Endodermal cell (in vitro differentiated cells): Measurements from ENCODE around the gene FAAH. TPM values are rescaled to one million over a fixed set of nuclear protein-coding genes. Genes with fewer than 3 reads are reported as not detected.

Experiments
- DNase-seq: peaks from one replicate; pipeline ENCODE4 v3.0.0-alpha.2; 2017
- H3K27ac ChIP-seq: 2 replicates; pipeline ENCODE4 v1.5.1; 2013; ENCODE audit warnings: mild to moderate bottlenecking, low read depth, low read length, moderate library complexity
- H3K27me3 ChIP-seq: 2 replicates; pipeline ENCODE4 v1.6.1; 2013; ENCODE audit warnings: mild to moderate bottlenecking, low read length, moderate library complexity; ENCODE audit not compliant: insufficient read depth, control insufficient read depth, poor library complexity, severe bottlenecking
- H3K36me3 ChIP-seq: 2 replicates; pipeline ENCODE4 v1.7.0; 2013; ENCODE audit warnings: mild to moderate bottlenecking, low read length, moderate library complexity; ENCODE audit not compliant: control insufficient read depth, insufficient read depth
- H3K4me1 ChIP-seq: one replicate; pipeline ENCODE4 v1.7.0; 2013; ENCODE audit warnings: low read length; ENCODE audit not compliant: control insufficient read depth, insufficient read depth
- H3K4me3 ChIP-seq: 2 replicates; pipeline ENCODE4 v1.5.1; 2013; ENCODE audit warnings: mild to moderate bottlenecking, low read length, moderate library complexity
- H3K9ac ChIP-seq: 2 replicates; pipeline ENCODE4 v1.6.1; 2013; ENCODE audit warnings: mild to moderate bottlenecking, low read length, moderate library complexity; ENCODE audit not compliant: poor library complexity, severe bottlenecking; ENCODE audit errors: extremely low read depth
- H3K9me3 ChIP-seq: 2 replicates; pipeline ENCODE4 v1.6.1; 2013; ENCODE audit warnings: mild to moderate bottlenecking, low read length, moderate library complexity; ENCODE audit not compliant: control insufficient read depth
- H3K27ac Mint-ChIP-seq: 2 replicates; pipeline ENCODE4 v1.8.0; 2020; ENCODE audit warnings: mixed read lengths
- H3K27me3 Mint-ChIP-seq: 2 replicates; pipeline ENCODE4 v1.8.0; 2021; ENCODE audit warnings: mild to moderate bottlenecking, mixed read lengths; ENCODE audit not compliant: insufficient read depth
- H3K36me3 Mint-ChIP-seq: 2 replicates; pipeline ENCODE4 v1.8.0; 2020; ENCODE audit warnings: low read depth, mixed read lengths
- H3K4me1 Mint-ChIP-seq: 2 replicates; pipeline ENCODE4 v1.8.0; 2020; ENCODE audit warnings: mixed read lengths
- H3K4me3 Mint-ChIP-seq: 2 replicates; pipeline ENCODE4 v1.8.0; 2020; ENCODE audit warnings: mild to moderate bottlenecking, moderate library complexity, mixed read lengths
- H3K9me3 Mint-ChIP-seq: 2 replicates; pipeline ENCODE4 v1.8.0; 2020; ENCODE audit warnings: mild to moderate bottlenecking, mixed read lengths
- WGBS, 2 experiments: methylation state at CpG; one replicate each; pipeline versions ENCODE4 v1.1.5 to v1.1.7; 2013; ENCODE audit warnings: missing lambda C conversion rate in 2 of 2, mixed read lengths in 1 of 2; ENCODE audit not compliant: insufficient coverage in 1 of 2, insufficient read length in 1 of 2; 5-methylcytosine and 5-hydroxymethylcytosine counted together
- total RNA-seq, 2 donors: library from RNA; stranded (reverse); fragmentation: NEBNext Ultra II Directional in 1 of 2; extraction: Animal tissue kit (Norgen Biotek cat#: 25700) in 1 of 2; gene quantifications; 2 replicates in 1 of 2; 3 replicates in 1 of 2; pipeline ENCODE4 v1.2.1, GENCODE V29; 2021
- TF ChIP-seq, protein P1 (sequence below): fragments of 200-600 bp; sonication (generic); conservative IDR thresholded peaks from 2 replicates; pipeline ENCODE4 v1.5.0; 2021; ENCODE audit warnings: antibody characterized with exemption, mild to moderate bottlenecking

The FAAH gene
- total RNA-seq, 2 donors from 2014 or later: 27.1 to 56.6 TPM

- TF ChIP-seq, protein P1, sequence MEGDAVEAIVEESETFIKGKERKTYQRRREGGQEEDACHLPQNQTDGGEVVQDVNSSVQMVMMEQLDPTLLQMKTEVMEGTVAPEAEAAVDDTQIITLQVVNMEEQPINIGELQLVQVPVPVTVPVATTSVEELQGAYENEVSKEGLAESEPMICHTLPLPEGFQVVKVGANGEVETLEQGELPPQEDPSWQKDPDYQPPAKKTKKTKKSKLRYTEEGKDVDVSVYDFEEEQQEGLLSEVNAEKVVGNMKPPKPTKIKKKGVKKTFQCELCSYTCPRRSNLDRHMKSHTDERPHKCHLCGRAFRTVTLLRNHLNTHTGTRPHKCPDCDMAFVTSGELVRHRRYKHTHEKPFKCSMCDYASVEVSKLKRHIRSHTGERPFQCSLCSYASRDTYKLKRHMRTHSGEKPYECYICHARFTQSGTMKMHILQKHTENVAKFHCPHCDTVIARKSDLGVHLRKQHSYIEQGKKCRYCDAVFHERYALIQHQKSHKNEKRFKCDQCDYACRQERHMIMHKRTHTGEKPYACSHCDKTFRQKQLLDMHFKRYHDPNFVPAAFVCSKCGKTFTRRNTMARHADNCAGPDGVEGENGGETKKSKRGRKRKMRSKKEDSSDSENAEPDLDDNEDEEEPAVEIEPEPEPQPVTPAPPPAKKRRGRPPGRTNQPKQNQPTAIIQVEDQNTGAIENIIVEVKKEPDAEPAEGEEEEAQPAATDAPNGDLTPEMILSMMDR: peak; percentile 62
These were observed 51.7 kb downstream of the FAAH start for GRCh38 chr1:46445773-46446256.

DNA sequence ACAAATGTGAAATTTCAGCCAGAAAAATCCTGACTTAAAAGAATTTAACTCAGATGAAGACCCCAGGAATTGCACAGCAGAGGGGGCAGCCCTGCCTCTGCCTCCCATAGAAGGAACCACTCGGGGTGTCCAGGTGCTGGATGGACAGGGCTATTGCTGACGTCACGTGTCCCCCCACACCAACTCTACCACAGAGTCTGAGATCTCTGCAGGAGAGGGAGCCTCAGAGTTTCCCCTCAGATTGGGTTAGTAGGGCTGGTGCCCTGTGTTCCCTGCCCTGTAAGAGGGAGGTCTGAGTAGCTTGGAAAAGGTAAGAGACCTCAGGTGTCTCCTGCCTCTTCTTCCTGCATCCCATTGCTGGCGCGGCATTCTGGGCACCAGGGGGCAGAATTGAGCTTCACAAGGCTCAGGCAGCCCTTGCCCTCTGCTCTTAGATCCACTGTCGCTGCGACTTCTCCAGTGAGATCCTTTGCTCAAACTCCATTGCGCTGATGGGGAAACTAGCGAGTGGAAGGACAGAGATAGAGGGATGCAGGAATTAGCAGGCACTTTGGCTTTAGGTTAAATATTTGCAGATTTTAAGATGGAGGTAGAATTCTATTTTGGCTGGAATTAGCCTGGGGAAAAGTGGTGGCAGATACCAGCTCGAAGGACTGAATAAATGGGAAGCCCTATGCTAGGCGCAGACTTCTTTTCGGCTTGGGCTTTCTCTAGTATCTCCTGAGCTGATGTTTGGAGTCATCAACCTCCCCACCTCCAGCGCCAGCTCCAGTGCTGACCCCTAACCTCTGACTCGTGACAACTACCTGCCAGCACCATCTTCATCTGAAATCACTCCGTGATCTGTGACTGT, 52.8 kb downstream of the FAAH start:
- Histone ChIP-seq H3K9me3 (no peaks in the 10 kb centered on the region), H3K27ac (no peak overlapping the region), H3K9ac (no peak overlapping the region), H3K36me3 (no peaks in the 10 kb centered on the region), H3K4me1 (peaks cover 10% of the 10 kb centered on the region), H3K27me3 (peaks cover 89% of the 10 kb centered on the region), H3K4me3 (no peak overlapping the region)
- 19 to 32% methylated on average over 8 to 15 of the region's 15 CpGs for WGBS, 2 experiments
- Mint-ChIP-seq H3K27ac (no peak overlapping the region), H3K9me3 (no peaks in the 10 kb centered on the region), H3K4me3 (peak overlapping the region; percentile 59), H3K36me3 (no peaks in the 10 kb centered on the region), H3K4me1 (peaks cover 34% of the 10 kb centered on the region), H3K27me3 (peaks cover 95% of the 10 kb centered on the region)
- DNase-seq: peak; percentile 99
- TF ChIP-seq, protein P1: peak; percentile 98

More at GRCh38 chr1:46445773-46446256, 51.7 kb downstream of the FAAH start:
- Histone ChIP-seq H3K9ac (no peak overlapping the region), H3K36me3 (no peaks in the 10 kb centered on the region), H3K4me1 (peaks cover 10% of the 10 kb centered on the region), H3K27me3 (peaks cover 81% of the 10 kb centered on the region), H3K9me3 (no peaks in the 10 kb centered on the region), H3K4me3 (no peak overlapping the region), H3K27ac (no peak overlapping the region)
- DNase-seq: no peak
- H3K4me3 Mint-ChIP-seq: no peak overlapping the region
- no peak overlapping the region for H3K27ac Mint-ChIP-seq
- H3K36me3 Mint-ChIP-seq: no peaks in the 10 kb centered on the region
- no peaks in the 10 kb centered on the region for H3K9me3 Mint-ChIP-seq
- WGBS, 2 experiments: 57 to 67% methylated on average over 2 to 3 of the region's 3 CpGs
- H3K4me1 Mint-ChIP-seq: peaks cover 34% of the 10 kb centered on the region
- peaks cover 86% of the 10 kb centered on the region for H3K27me3 Mint-ChIP-seq

- Mint-ChIP-seq H3K27ac (no peak overlapping the region), H3K36me3 (no peaks in the 10 kb centered on the region), H3K9me3 (no peaks in the 10 kb centered on the region), H3K4me3 (peak overlapping the region; percentile 59), H3K4me1 (peaks cover 33% of the 10 kb centered on the region), H3K27me3 (peaks cover 99% of the 10 kb centered on the region)
- Histone ChIP-seq H3K4me3 (no peak overlapping the region), H3K27ac (no peak overlapping the region), H3K4me1 (peaks cover 10% of the 10 kb centered on the region), H3K9me3 (no peaks in the 10 kb centered on the region), H3K27me3 (peaks cover 96% of the 10 kb centered on the region), H3K9ac (no peak overlapping the region), H3K36me3 (no peaks in the 10 kb centered on the region)
- 10 to 16% methylated on average over 7 to 14 of the region's 14 CpGs for WGBS, 2 experiments
- TF ChIP-seq, protein P1: no peak
- DNase-seq: no peak
These were observed 53.5 kb downstream of the FAAH start for GRCh38 chr1:46447499-46448108.
